Activated CD8-positive, alpha-beta memory T cell treated with anti-CD3 and anti-CD28 coated beads for 24 hours (primary cell): ENCODE measurements around the gene LRRC57.
"Not testable (repeated sequence)": the region's sequence is repeated elsewhere in the genome, so short reads cannot be mapped to it uniquely, and the experiment has no call there.

Experiments
- DNase-seq: peaks from one replicate; pipeline ENCODE4 v3.0.0-alpha.2; 2020

The LRRC57 gene

DNA sequence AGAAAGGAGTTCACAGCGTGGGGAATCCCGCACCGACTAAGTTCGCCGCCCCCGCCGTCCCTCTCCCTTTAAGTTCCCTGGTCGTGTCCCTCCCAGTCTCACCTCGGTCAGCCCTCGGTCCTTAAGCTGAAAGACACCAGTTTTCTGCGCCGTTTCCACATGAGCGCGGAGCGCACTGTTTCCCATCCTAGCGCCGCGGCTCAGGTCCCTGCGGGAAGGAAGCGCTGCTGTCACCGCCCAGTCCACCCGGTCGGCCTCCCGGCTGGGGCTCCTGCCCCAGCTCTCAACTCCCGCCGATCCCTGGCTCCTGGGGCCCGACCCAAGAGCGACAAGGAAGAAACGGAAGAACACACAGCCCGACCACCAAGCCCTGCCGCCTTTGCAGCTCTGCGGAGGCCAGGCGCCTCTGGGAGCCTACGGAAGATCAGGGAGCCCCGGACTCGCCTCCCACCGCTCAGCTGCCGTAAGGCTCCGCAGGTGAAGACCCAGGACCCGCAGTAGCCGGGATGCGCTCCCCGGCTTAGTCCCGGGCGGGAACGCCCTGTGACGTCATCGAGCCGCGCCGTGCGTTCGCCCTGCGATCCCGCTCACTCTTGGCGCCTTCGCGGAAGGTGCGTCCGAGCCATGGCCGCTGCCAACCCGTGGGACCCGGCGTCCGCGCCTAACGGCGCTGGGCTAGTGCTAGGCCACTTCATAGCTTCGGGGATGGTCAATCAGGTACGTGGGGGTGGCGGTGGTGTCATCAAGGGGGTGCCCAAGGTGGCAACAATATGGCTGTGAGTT is at the start of gene LRRC57, which contains the start of gene HAUS2:
TSS of gene LRRC57 (minus strand) at position 545 of the 783 bp plus-strand sequence. CDS start at position 186, 359 bp downstream.
TSS of gene HAUS2 (plus strand) at position 590 of the 783 bp plus-strand sequence. CDS start at position 625, 35 bp downstream.
- DNase-seq = peak; percentile 96

DNA sequence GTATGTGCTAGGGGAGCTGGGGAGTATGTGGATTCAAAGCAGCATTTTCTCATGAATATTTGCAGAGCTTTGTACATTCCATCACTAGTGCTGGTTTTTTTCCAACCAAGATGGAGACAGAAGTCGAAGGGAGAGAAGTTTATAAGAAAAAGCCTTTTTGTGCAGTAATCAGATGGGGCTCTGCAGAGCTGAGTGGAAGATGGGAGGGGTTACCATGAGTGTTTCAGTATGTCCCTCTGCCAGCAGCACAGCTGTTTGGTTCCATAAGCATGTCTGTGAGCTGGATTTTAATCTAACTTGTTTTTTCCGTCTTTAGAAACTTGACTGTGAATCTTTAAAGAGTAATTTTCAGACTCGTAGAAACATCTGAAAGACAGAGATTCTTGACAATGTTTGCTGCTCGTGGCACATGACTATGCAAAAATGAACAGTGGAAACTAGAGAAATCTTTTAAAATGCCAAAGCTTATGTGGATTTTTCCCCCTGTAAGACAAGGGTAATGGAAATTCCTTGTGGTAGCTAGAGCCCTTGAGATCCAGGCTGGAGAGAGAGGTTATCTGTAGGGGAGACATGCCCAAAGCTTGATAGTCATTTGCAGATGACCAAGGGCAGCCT is 47.1 kb upstream of the LRRC57 start:
- no peak for DNase-seq

DNA sequence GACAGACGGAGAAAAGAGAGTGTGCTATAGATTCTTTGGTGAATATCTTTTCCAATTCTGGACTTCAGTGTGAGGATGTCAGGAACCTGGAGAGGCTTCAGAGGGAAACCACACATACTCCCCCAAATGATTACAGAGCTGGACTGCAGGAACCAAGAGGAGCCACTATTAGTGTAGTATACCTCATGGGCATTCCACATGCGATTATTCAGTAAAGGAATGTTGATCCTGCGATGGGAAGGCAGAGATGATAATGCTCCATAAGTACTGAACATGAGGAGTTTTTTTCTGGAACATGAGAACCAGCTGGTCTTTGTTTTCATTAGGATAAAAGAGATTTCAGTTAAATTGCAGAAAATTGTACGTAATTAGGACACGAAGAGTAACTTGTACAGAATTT is 45.5 kb upstream of the LRRC57 start:
- no peak for DNase-seq

DNA sequence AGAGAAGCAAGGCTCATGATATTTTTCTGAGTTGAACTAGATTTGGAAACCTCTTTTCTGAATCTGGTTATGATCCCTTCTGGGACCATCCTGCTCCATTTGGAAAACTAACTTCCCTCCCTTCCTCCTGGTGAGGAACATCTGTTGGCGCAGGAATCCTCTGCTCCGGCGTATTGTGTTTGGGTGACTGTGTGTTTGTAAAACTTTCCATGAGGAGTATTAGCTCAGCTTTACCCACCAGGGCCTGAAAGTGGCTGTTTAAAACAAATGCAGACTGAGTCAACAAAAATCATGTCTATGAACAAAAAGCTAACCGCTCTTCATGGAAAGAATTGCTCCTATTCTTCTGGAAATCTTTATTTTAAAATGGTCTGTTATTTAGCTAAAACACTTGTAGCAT is 44.5 kb upstream of the LRRC57 start:
- DNase-seq = no peak

DNA sequence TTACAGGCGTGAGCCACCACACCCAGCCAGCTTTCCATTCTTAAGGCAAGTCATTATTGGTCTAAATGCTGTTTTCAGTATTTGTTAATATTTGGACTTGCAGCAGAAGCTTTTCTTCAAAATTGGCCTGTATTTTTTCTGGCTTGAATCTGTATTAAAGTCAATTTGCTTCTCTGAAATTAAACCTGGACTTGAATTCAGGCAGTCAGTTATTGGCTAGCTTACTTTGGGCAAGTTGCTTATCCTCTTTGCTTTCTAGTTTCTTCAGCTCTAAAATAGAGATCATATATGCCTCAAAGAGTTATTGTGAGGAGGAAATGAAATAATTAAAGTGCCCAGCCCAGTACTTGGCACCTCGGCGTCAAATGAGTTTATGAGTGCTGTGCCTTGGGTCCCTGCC is 44.1 kb upstream of the LRRC57 start:
- no peak for DNase-seq

DNA sequence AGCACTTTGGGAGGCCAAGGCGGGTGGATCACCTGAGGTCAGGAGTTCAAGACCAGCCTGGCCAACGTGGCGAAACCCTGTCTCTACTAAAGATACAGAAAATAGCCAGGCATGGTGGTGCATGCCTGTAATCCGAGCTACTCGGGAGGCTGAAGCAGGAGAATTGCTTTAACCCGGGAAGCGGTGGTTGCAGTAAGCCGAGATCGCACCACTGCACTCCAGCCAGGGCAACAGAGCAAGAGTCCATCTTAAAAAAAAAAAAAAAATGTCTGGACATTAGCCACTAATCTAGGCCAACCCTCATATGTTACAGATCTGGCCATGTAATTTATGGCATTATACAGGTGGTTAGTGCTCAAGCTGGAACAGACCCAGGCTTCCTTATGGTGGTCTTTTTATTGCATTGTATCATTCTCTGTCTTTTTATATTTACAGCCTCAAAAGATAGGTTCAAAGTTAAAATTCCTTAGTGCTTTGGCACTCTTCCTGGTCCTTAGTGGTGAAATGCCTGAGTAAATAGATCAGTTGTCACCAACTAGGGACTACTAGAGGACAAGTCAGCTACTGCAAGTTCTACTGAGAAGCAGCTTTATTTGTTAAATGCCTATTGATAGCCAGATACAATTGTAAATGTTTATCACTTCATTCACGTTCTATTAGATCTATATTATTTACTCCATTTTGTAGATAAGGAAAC is 42.8 kb upstream of the LRRC57 start:
- DNase-seq = no peak

DNA sequence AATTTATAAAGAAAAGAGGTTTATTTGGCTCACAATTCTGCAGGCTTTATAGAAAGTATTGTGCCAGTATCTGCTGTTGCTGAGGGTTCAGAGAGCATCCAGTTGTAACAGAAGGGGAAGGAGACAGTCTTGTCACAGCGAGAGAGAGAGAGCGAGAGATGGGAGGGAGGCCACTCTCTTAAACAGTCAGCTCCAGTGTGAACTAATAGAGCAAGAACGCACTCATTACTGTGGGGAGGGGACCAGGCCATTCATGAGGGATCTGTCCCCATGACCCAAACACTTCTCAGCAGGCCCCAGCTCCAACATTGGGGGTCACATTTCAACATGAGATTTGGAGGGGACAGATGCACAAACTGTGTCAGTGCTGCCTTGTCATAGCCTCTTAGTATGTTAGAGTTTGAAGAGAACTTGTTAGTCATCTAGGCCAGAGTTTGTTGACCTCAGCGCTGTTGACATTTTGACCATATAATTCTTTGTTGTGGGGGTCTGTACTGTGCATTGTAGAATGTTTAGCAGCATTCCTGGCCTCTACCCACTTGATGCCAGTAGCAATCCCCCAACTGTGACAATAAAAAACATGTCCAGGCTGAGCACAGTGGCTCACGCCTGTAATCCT is 42.1 kb upstream of the LRRC57 start:
- DNase-seq = no peak

DNA sequence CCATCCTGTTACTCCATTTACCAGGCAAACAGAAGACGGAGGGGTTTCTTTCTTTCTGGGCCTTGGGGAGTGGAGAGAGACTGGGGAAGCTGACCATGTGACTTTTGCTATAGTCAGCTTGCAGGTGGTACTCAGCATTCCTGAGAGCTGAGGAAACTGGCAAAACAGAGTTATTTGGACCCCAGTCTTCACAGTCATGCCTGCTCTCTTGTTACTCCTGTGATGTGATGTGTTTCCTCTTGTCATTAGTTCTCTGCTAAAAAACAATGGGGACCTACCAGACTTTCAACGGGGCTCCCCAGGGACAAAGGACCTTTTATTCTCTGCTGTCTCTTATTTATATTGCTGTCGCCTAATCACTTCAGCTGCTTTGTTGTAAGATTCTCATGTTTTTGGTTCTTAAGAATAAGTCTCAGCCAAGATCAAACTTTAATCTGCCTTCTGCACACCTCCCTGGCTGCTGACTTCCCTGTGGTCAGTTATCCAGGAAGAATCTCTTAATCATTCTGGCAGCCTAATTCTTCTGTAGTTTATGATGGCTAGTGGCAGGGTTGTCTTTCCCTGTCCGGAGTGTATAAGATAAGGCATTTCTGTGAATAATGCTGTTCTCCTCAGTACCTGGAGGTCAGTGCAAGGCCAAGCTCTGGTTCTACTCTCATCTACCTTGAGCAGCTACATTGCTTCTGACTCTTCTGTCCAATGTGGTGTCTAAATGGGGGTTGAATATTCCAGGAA is 35.6 kb upstream of the LRRC57 start:
- no peak for DNase-seq

DNA sequence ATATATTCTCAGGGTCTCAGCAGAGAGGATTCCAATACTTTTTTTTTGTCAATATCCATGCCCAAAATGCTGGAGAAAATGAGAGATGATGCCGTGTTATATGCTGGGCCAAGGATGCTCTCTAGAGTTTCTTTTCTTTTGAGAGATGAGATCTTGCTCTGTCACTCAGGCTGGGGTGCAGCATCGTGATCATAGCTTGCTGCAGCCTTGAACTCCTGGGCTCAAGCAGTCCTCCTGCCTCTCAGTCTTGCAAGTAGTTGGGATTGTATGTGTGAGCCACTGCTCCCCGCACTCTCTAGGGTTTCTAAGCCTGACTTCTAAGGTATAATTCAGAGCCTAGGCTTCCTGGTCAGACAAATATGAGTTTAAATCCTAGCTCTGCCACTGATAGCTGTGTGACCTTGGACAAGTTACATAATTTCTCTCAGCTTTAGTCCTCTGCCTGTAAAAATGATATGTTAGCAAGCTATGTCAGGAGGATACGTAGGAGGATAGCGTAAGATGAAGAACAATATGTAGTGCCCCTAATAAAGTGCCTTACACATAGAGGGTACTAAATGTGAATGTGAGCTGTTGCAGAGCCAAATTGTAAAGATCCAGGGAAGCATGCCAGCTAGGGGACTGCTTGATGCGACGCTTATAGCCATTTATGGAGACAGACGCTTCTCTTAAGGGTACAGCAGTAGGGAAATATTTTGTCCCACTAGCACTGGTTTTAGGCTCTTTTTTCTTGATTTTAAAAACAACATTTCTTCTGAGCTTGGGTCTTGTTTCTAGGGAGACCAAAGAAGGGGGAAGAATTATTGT is 34.2 kb upstream of the LRRC57 start:
- DNase-seq = no peak

DNA sequence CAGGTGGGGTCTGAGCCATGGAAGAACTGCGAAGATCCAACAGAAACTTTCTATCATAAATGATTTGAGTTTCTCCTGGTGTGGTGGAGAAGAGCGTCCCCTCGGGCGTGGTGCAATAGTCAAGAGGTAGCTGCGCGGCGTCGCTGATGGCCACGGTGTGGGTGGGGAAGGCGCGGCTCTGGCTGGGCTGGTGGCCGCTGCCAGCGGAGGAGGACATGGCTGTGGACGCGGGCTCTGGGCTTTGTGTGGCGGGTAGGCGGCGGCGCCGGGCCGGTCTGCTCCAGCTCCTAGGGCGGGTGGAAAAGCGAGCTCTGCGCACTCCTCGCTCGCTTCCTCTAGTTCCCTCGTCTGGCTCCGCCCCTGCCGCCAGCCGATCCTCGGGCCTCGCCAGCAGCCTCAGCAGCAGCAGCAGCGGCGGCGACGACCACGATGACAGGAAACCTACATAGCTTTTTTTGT is 32.7 kb upstream of the LRRC57 start:
- peak; percentile 88 for DNase-seq

DNA sequence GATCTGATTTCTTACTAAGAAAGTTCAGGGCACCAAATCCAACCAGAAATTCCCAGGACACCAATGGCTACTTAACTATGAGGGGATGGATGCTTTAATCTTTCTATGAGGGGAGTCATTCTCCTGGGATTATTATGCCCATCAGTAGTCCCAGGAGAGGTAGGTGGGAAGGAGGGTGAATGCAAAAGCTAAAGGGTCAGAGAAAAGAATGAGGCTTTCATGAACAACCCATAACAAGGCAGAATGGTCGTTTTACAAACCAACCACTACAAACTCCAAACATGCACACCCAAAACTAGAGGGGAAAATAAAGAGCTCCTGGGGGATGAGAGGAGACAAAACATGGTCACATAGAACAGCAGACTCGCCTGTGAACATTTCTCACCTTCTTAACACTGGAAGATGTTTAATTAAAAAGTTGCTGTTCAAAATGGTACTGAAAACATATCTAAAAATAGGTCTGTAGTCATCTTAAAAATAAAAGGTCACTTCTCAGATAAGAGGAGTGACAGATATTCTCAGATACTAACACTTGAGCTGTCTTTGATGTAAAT is 30.5 kb upstream of the LRRC57 start:
- DNase-seq = no peak

DNA sequence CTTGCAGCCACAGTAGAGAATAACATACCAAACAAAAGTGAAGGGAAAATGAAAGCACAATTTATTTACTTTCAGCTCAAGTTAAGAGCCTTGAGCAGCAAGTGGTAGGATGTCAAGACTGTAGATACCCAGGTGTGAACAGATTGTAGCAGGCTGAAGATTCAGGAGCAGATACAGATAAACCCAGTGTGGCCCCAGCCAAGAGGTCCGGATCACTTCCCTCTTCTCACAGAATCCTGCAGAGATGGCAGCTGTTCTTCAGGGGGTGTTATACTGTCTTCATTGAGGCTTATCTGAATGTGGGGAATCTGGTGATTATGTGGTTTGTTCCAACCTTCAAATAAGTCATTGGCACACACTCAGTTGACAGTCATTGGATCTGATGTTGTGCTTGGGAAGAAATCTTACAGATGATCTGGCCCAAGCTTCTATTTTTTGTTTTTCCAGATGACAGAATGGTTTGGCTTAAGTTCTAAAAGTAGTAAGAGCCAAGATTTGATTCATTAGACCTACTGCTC is 29.0 kb upstream of the LRRC57 start:
- DNase-seq = no peak

DNA sequence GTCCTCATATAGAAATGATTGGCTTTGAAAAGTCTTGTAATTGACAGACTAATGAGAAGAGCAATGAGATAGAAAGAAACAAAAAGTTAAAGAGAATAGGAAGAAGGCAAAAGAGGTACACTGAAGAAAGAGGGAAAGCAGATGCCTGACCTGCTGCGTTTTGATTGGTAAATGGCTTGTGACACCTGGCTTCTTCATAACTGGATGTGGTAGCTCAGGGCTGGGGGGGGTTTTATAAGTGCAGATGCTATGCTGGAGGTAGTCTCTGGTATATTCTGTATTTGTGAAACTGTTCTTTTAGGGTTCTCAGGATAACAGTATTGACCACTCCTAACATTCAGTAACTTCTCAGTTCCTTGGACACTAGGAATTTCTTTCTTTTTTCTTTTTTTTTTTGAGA is 28.2 kb upstream of the LRRC57 start:
- no peak for DNase-seq

DNA sequence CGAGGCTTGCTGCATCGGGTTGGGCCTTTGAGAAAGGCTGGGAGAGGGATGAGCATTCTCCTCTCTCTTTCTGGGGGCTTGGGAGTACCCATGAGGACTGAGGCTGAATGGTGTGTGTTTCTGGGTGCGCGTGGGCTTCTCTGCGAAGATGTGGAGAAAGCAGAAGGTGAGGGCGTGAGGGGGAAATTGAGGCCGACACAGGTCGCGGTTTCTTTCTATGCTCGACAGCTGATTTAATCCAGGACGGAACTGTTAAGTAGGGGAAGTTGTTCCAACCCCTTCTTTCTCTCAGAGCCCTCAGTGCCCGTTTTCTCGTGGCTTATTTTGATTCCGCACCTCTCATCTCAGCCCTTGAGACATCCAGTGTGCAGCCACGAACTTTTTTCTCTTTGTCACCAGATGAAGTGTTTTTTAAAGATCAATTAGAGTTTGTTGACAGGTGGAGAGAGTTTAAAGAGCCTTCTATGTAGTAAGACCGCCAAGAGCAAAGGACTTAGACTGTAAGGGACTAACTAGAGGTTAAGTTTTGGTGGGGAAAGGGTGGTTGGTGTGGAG is 27.5 kb upstream of the LRRC57 start:
- DNase-seq = no peak

DNA sequence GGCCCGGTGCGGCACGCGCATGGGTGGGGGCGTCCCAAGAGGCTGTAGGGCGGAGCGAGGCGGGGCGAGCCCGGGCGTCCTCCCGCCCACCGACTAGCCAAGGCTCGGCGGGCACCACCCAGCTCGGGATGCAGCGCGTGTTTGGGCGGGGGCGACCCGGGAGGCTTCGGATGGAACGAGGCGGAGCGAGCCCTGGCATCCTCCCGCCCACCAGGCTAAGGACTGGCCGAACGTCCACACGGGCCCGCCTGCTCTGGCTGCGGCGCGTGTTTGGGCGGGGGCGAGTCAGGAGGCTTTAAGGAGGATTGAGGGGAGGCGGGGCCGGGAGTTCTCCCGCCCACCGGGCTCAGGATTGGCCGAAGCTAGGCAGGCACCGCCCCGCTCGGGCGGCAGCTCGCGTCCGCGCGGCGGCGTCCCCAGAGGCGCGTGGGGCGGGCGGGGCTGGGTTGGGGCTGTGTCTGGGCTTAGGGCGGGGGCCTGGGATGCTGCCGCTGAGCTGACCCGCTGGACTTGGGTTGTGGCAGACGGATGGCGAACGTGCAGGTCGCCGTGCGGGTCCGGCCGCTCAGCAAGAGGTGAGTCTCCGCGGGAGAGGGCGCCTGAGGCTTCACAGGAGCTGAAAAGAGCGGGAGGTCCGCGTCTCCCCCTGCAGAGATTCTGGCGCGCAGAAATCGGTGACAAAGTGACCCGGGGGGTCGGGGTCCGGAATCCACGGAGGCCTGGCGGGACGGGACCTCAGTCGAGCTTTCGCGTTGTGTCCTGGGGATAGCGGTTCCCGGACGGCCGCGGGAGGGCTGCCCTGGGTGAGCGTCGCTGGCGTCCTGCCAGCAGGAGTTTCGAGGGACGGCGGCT is 26.8 kb upstream of the LRRC57 start, which contains the start of gene STARD9:
TSS of gene STARD9 (plus strand) at position 419 of the 852 bp plus-strand sequence. CDS start at position 529, 110 bp downstream.
- peak; percentile 98 for DNase-seq

DNA sequence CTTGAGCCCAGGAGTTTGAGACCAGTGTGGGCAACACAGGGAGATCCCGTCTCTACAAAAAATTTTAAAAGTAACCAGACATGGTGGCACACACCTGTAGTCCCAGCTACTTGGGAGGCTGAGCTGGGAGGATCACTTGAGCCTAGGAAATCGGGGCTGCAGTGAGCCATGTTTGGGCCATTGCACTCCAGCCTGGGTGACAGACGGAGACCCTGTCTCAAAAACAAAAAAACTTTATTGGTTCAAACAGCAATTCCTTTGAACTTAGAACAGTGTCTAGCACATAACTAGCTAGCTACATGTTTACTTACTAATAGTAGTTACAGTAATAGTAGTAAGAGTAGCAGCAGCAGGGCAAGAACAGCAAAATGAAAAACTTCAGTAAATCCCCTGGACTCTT is 10.1 kb upstream of the LRRC57 start:
- DNase-seq = no peak

DNA sequence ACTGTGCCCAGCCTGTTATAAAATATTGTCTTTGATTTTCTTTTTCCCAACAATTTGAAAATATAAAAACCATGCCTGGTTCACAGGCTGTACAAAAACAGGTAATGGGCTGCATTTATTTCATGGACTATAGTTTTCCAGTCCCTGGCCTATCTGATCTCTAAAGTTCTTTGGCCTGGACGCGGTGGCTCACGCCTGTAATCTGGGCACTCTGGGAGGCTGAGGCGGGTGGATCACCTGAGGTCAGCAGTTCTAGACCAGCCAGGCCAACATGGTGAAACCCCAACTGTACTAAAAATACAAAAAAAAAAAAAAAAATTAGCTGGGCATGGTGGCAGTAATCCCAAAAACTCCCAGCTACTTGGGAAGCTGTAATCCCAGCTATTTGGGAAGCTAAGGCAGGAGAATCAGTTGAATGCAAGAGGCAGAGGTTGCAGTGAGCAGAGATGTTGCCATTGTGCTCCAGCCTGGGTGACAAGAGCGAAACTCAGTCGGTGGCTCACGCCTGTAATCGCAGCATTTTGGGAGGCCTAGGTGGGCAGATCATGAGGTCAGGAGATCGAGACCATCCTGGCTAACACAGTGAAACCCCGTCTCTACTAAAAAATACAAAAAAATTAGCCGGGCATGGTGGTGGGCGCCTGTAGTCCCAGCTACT is 8.1 kb upstream of the LRRC57 start:
- not testable (repeated sequence) for DNase-seq

DNA sequence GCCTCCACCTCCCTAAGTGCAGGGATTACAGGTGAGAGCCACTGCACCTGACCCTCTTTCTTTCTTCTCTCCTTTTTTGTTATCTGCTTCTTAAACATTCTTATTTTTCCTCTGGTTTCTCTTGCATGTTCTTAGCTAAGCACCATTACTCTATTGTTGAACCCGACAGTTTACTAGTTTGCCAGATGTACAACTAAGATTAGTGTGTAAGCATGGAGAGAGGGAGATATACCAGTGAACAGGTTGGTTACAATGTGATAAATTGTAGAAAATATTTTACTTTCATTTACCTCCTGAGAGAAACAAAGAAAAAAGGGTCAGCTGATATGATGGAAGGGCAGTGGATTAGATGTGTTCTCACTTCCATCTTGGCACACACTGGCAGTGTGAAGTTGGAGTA is 5.0 kb upstream of the LRRC57 start:
- DNase-seq = no peak
